NCI-H1417 treated with DMSO at 0.1 percent for 48 hours (cell line): Measurements from ENCODE around the gene NAALADL2.

Source experiments
- DNase-seq: peaks from one replicate; lab custom pipeline; 2025; lab: John Stamatoyannopoulos, UW

NAALADL2 gene

DNA sequence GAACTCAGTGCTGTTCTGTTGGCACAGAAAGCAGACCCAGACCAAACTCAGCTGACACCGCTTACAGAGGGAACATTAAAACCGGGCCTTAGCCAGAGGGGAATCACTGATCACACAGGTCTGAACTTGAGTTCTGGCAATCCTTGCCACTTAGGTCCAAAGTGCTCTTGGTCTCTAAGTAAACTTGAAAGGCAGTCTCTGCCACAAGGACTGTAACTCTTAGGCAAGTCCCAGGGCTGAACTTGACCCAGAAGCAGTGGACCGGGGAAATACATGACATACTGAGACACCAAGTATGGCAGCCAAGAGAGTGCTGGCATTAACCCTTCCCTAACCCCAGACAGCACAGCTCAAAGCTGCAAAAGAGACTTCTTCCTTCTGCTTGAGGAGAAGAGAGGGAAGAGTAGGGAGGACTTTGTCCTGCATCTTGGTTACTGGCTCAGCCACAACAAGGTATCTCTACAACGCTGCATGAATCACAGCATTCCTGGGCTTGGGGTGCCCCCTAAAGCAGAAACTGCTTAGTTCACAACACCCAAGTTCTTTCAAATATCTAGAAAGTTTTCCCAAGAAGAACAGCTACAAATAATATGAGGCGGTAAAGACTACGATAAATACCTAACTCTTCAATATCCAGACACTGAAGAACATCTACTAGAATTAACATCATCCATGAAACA is 32.5 kb downstream of the NAALADL2 start:
- DNase-seq = no peak

GRCh38 chr3:174907027-174907426 is 47.9 kb downstream of the NAALADL2 start:
- DNase-seq = no peak

GRCh38 chr3:174907628-174908407 is 48.7 kb downstream of the NAALADL2 start:
- no peak for DNase-seq

GRCh38 chr3:174931473-174932353 is 72.6 kb downstream of the NAALADL2 start:
- DNase-seq = no peak

DNA sequence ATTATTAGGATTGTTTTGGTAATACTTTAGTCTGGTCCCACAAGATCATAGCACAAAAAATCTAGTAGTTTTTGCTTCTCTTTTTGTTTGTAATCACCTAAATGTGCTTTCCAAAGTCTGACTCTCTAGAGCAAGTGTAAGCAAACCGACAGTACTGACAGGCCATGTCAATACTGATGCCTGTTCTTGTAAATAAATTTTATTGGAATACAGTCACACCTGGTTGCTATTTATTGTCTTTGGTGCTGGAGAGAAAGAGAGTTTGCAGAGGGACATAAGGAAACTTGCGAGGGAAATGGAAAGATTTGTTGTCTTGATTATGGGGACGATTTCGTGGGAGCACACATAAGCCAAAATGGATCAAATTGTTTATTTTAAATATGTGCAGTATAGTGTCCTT is 77.5 kb downstream of the NAALADL2 start:
- no peak for DNase-seq

DNA sequence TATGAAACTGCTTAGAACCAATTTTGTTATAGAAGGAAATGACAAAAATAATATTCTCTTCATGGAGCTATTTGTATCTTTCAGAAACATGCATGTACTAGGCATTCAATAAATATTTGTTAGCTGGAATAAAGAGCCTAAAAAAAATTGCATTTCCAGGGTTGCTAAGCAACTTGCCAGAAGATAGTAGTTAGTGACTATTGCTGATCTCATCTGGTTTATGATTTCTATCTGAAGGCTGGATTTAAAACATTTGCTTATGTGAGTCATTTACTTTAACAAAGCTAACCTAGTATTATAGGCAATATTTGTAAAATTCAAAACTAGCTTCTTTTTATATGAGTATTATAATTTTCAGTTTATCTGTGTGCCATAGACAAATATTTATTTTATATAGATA is 78.3 kb downstream of the NAALADL2 start:
- no peak for DNase-seq

DNA sequence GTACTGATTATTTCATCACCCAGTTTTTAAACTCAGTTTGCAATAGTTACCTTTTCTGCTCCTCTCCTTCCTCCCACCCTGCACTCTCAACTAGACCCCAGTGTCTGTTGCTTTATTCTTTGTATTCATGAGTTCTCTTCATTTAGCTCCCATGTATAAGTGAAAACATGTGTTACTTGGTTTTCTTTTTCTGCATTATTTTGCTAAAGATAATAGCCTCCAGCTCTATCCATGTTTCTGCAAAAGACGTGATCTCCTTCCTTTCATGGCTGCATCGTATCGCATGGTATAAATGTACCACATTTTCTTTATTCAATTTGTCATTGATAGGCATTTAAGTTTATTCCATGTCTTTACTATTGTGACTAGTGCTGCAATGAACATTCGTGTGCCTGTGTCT is 79.0 kb downstream of the NAALADL2 start:
- DNase-seq = no peak

- DNase-seq = no peak
Measured at GRCh38 chr3:174940151-174940550, 81.0 kb downstream of the NAALADL2 start.

- DNase-seq = no peak
Measured at GRCh38 chr3:174945276-174945675, 86.1 kb downstream of the NAALADL2 start.

DNA sequence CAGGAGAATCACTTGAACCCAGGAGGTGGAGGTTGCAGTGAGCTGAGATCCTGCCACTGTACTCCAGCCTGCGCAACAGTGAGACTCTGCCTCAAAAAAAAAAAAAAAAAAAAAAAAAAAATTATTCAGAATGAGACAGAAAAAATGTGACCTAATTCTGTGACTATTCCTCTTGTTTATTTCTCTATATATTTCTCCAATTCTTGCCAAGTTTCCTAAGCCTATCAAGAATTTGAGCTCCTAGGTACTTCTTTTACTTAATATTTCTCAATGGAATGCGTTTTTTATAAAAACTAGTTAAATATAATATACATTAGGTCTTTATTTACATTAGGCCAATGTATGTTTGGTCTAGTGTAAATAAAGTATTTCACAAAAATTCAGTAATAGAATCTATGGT is 86.8 kb downstream of the NAALADL2 start:
- DNase-seq = no peak

DNA sequence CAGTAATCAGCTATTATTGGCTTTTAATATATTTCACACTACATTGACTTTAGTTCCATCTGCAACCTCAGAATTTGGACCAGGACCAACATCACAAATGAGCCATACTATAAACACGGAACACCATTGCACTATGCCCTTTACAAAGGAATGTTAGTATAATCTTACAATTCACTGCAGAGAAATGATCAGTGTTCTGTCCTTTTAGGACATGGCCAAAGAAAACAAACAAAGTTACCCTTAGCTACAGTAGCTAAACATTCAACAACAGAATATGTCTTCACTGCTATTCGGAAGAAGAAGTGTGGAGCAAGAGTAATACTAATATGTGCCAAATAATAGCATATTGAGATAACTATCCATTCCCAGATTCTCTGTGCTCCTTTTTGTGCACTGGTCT is 90.4 kb downstream of the NAALADL2 start:
- no peak for DNase-seq

GRCh38 chr3:174951034-174951433 is 91.9 kb downstream of the NAALADL2 start:
- no peak for DNase-seq

GRCh38 chr3:174951498-174952005 is 92.4 kb downstream of the NAALADL2 start:
- no peak for DNase-seq

DNA sequence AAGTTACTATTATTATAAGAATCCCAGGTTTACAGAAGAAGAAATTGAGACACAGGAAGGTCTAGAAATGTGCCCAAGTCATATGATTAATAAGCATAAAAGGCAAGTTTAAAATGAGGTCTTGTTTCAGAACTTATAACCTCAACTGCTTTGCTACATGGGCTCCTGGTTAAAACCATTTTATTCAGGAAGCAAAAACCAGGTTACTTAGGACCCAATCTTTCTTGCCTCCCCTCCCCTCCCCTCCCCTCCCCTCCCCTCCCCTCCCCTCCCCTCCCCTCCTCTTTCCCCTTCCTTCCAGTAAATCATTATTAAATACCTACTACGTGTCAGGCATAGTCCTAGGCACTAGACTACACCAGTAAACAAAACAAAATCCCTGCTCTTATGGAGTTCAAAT is 93.9 kb downstream of the NAALADL2 start:
- DNase-seq = no peak

DNA sequence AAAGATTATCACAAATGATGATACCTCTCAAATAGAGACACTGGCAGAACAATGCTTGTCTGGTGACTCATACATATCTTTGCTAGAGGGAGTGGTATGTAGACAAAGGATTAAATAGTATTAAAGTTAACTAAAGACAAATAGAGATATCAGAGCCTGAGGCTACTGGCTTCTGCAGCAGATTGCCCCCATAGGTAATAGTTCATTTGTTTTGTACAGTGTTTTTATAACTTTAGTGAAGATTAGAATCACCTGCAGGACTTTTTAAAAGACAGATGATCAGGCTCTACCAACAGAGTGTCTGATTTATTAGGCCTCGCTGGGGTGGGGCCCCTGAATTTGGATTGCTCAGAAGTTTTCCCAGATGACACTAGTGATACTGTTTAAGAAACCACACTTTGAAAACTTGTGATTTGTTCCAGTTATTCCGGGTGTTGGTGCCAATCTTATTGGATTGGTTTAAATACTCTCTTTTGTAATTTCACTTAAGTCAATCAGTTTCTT is 96.4 kb downstream of the NAALADL2 start:
- DNase-seq = no peak

GRCh38 chr3:174957081-174957480 is 97.9 kb downstream of the NAALADL2 start:
- no peak for DNase-seq

DNA sequence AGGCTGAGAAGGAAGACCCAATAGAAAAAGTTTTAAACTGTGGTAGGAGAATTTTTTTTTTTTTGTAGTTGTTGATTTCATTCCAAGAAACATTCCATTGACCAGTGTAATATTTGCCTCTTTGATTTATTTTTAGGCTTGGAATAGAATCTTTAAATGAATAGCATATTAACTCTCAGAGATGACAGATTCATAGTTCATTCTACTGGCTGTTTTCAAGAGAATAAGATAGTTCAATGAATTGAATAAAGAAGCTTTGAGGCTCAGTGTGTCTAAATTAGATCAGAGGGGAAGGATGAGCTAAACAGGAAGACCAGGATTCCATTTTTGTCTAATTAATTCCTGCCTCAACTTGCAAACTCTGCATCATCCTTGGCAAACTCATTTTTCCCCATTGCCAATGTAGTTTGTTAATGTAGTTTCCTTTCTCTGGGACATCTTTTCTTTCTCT is 98.4 kb downstream of the NAALADL2 start:
- DNase-seq = no peak

- DNase-seq = no peak
Measured at GRCh38 chr3:174958671-174959328, 99.7 kb downstream of the NAALADL2 start.

DNA sequence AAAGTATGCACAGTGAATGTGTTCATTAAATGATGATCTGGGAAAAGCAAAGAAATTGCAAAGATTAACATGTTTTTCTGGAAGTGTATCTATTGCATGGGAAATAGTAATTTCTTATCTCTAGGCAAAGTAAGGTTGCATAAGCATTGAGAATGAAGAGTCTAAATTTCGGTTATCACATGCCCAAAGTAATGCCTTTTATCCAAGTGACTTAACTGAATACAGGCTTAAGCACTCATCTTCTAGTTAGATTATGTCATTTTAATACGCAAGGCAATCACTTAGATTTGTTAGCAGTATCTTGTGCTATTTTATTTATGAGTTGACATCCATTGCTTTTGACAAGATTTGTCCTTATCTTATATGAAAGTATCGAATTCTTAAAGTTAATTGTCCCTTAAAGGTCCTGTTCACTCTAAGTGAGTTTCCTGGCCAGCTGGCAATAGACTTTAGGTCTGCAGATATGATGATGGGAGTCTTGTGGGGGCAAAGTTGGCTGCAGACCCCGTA is 100.5 kb downstream of the NAALADL2 start:
- no peak for DNase-seq

DNA sequence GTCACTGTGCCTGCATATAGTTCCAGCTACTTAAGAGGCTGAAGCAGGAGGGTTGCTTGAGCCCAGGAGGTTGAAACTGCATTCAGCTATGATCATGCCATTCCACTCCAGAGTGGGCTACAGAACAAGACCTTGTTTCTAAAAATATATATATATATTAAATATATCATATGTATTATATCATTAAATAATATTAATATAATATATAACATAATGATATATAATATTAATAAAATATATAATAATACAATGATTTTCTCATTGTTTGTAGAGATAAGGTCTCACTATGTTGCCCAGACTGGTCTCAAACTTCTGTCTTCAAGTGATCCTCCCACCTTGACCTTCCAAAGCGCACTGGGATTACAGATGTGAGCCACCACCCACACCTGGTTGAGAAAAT is 101.8 kb downstream of the NAALADL2 start:
- DNase-seq = no peak

DNA sequence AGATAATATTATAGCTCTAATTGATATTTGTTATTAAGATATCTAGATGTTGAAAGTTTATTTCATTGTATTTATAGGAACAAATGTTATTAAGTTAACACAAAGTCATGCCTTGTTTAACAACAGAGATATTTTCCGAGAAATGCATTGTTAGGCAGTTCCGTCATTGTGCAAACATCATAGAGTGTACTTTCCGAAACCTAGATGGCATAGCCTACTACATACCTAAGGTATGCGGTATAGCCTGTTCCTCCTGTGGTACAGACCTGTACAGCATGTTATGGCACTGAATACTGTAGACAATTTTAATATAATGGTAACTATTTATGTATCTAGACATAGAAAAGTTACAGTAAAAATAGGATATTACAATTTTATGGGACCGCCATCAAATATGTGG is 114.3 kb downstream of the NAALADL2 start:
- no peak for DNase-seq
